GM19099 (cell line): ENCODE measurements around the gene PLCL1.

ENCODE experiments used
- POLR2A ChIP-seq: IDR thresholded peaks from 3 replicates; pipeline ENCODE4 v1.6.1; 2011; ENCODE audit warnings: low read depth; ENCODE audit not compliant: insufficient read length; ENCODE audit errors: extremely low read depth

The PLCL1 gene

DNA sequence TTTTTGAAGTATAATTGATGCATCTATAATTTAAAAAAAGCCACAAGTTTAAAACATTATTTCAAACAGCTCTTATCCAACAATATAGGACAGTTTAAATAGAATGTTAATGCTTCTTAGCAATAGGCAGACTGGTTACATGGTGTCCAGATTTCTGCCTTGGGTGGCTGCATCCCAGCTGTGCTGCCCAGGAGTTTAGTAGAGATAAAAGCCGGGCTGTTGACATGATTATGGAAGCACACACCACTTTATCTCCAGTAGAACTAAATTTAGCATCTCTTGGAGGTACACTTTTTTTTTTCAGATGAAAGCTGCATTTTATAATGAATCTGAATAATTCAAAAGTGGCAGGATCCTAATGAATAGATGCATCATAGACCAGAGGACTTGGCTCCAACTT lies 309.7 kb downstream of the PLCL1 start:
- TF ChIP-seq POLR2A: no peak

DNA sequence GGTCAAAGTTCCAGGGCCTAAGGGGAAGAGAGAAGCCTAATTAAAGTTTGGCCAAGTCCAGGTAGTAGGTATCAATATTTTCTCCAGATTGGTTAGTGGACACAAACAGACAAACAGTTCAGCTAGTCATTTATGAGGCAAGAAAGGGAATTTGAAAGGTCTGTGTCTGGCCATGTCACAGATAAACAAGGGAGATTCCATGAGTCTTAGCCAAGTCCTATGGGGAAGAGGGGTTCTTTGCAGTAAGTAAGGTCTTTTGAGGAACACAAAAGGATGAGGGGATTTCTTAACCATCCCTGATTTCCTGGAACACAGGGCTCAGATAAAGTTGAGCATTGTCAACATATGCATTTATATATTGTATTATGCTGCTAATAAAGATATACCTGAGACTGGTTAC lies 310.8 kb downstream of the PLCL1 start:
- no peak for TF ChIP-seq POLR2A

DNA sequence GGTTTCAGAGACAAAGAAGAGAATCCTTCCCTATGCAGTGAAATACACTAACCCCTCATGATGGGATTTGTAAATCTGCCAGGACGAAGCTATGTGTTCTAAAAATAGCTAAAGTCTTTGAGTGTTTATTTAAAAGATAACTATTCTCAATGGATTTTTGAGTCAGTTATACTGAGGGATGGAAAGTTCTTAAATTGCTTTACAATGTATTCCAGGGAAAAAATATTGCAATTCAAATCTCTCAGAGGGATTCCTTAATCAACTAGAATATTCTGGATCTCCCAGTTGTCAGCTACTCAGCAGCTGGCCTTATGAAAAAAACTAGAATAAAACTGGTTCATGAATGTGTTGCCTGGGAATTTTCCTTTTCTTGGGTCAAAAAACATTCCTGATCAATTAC lies 312.4 kb downstream of the PLCL1 start:
- TF ChIP-seq POLR2A: no peak

DNA sequence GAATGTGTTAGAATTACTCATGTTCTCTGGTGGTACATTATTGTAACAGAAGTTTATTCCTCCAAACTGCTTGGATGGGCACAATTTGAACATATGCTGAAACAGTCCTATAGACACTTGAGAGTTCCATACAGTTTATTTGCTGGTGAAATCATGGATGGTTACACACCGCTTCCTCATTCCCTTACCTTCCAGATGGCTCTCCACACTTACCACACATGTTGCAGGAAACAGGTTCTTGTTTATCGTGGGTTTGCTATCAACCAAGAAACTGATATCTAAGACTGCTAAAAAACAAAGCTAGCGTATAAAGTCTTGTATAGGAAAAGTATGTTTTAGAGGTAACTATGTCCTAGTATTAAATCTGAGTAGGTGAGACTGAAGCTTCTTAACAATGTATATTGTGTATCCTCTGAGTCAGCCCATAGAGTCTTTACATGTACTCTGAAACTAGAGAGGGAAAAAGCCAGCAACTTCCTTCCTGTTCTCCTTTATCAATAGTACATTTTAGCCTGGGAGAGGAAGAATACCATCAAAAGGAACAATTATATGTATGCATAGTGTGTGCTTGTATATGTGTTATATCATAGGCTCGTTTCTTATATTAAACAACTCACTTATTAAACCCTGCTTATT lies 313.1 kb downstream of the PLCL1 start:
- no peak for TF ChIP-seq POLR2A

DNA sequence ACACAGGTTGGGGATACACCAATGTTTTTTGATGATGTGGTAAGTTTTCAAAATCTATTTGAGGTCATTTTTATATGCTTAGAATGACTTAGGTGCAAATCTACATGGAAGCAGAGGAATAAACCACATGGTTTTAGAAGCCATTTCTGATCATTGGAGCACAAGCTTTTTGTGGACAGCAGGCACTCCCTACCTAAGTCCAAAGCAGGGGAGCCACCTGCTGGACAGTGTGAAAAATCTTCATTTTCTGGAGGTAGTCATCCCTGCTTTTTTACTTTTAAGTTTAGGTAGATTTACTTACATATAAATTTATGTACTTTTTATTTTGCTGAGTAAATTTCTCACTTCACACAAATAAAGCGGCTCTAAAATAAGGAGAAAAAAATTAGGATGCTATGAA lies 323.2 kb downstream of the PLCL1 start:
- no peak for TF ChIP-seq POLR2A

DNA sequence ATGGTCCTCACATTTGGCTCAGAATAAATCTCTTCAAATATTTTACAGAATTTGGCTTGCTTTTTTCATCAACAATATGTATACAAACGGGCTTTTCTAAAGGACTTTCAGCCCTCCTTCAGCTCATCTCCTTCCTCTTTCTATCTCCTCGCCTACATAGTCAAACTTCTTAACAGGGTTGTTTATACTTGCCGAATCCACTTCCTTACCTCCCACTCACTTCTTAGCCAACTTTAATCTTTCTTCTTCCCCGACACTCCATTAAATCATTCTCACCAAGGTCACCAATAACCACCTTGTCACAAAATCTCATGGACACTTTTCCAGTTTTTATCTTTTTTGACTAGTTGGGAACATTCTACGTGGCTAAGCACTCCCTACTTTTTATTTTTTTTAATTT lies 325.2 kb downstream of the PLCL1 start:
- no peak for TF ChIP-seq POLR2A

DNA sequence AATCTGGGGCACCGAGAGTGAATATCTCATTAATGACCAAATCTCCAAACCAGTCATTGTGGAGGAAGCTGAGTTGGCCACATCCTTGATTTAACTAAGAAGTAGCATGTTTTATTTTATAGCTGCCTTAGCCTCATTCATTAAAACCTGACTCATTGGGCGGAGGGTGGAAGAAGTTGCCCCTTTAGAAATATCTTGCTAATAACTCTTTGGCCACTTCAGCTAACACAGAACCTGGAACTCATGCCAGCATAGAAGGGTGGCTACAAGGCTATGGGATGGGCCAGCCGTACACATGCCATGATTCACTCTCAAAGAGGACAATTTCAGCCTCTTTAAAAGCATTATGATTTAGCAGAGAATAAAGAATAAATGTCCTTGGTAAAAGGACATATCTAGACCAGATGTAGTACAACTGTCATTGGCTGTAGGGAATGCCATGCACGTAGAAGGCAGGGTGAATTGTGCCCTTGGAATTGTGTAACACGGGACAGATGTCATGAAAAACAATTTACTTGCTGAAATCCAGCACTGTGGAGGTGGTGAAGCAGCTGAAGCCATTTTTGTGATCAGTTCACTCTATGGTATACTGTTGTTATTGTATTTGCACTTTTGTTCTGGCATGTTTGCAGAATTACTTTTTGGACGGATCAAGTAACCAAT lies 330.0 kb downstream of the PLCL1 start:
- no peak for TF ChIP-seq POLR2A

DNA sequence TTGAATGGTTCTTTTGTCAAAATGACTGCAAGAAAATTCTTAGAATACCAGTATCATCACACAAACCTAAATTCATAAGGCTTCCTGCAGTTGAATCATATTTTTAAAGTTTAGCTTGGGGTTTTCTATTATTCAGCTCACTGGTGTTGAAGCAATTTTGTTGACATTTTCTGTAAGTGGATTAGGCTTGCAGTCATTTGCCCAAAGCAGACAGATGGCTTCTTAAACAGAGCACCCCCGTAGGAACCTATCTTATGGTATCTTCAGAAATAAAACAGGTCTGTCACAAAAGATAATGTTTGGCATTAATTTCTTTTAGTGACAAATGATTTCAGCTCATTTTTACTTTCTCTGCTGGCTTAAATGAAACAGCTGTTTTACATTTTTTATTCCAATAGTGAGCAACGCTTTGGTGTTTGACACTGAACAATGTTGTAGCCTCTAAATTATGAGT lies 331.1 kb downstream of the PLCL1 start:
- no peak for TF ChIP-seq POLR2A

DNA sequence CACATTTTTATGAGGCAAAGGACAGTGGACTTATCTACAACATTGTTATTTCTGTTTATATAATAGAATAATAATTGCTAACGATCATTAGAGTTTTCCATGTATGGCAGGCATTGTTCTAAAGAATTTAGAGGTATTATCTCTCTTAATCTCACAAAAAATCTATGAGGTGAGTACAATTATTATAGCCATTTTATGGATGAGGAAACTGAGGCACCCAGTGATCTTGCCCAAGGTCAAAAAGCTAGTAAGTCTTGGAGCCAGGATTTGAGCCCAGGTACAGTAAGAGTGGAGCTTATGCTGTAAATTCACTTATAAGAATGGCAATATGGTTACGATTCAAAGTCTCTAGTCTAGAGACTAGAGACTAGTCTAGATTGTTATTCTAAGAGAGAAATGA lies 331.7 kb downstream of the PLCL1 start:
- no peak for TF ChIP-seq POLR2A

DNA sequence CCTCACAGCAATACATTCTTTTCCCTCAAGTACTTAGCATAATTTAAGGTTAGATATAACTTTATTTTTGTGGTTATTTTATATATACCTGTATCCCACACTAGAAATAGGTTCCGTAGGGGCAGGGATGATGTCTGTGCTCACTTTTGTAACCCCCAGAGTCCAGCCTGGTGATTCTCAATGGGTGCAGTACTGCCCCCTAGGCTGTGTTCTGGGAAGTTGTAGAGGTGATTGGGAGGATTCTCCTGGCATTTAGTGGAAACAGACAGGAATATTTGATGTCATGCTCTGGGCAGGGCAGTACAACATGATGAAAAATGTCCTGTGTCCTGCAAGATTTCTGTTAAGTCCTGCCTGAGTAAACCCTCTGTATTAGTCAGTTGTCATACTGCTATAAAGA lies 333.3 kb downstream of the PLCL1 start:
- TF ChIP-seq POLR2A: no peak

DNA sequence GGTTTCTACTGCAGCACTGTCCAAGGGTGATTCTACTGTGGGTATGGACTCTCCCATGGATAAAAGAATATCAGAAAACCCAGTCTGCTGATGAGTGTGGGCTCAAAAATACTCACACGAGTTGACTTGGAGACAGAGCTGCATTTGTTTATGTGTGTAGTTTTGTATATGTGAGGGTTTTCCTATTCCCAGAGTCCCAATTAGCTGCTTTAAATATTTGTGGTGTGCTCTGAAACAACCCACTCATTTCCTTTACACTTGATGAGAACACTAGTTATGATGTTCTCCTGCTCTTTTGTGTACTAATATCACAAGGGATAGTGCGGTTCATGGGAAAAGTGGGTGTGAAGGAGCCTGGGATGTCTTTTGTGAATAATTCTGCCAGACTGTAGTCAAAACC lies 337.3 kb downstream of the PLCL1 start:
- TF ChIP-seq POLR2A: no peak

DNA sequence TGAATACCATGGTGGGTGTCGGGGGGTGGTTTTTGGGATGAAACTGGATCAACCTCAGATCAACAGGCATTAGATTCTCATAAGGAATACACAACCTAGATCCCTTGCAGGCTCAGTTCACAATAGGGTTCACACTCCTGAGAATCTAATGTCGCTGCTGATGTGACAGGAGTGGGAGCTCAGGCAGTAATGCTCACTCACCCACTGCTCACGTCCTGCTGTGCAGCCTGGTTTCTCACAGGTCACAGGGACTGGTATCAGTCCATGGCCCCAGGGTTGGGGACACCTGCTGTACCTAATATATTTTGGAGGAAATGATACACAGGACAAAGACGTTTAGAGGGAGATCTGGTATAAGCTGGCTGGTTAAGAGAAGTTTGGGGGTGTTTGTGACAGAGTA lies 338.8 kb downstream of the PLCL1 start:
- TF ChIP-seq POLR2A: no peak

DNA sequence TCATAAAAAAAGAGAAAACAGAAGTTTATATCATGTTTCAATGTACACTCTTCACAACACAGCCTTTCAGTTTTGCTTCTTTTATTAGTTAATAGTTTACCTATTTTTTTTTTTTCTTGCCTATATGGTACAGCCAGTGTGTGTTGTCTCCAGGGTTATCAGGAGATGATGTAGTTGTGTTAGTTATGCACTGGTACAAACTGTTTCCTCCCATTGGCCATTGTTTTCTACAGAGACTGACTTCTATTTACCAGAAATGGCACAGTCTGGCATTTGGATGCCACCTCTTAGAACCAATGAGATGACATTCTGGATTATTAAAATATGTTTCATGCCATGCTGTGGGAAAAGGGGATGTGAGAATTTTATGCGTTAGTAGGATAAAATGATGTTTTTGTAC lies 339.4 kb downstream of the PLCL1 start:
- TF ChIP-seq POLR2A: no peak

DNA sequence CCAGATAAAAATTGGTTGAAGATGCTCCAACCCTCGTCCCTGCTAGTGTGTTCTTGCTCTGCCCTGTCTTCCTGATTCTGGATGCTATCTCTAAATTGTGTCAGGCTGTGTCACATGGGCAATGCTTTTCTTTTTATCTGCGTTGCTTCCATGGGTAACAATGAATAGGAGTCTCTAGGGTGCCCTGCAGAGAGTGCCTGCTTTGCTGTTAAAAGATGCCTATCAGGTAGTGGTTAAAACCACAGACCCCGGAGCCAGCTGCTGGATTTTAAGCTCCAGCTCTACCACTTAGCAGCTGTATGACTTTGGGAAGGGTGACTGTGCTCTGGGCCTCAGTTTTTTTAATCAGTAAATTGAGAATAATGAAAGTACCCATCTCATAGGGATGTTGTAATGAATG lies 340.3 kb downstream of the PLCL1 start:
- TF ChIP-seq POLR2A: no peak

DNA sequence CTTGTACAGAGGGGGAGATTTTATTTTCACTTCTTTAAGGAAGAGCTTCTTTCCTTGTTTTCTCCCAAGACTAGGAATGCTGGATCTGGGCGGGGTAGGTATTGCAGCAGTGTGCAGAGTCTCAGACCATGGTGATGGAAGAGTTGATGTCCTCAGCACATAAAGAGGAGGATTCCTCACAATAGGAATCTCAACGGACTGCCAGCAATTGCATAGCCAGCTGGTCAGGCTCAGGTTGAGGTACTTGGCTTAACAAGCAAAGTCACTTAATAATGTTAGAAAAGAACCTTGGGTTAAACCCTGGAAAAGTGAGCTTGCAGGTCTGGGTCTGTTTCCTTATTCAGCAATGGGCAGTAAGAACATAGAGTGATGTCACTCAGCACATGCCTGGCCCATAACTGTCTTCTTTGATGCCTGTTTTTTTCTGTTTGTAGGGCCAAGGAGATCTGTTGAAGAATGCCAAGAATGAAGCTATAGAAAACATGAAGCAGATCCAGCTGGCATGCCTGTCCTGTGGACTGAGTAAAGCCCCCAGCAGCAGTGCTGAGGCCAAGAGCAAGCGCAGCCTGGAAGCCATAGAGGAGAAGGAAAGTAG lies 342.1 kb downstream of the PLCL1 start:
- no peak for TF ChIP-seq POLR2A

DNA sequence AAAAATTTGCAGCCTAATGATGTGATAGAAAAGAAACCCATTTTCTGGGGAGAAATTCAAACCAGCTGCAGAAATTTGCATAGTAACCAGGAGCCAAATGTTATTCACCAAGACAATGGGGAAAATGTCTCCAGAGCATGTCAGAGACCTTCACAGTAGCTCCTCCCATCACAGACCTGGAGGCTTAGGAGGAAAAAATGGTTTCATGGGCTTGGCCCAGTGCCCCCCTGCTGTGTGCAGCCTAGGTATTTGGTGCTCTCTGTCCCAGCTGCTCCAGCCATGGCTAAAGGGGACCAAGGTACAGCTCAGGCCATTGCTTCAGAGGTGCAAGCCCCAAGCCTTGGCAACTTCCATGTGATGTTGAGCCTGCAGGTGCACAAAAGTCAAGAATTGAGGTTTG lies 352.9 kb downstream of the PLCL1 start:
- no peak for TF ChIP-seq POLR2A

DNA sequence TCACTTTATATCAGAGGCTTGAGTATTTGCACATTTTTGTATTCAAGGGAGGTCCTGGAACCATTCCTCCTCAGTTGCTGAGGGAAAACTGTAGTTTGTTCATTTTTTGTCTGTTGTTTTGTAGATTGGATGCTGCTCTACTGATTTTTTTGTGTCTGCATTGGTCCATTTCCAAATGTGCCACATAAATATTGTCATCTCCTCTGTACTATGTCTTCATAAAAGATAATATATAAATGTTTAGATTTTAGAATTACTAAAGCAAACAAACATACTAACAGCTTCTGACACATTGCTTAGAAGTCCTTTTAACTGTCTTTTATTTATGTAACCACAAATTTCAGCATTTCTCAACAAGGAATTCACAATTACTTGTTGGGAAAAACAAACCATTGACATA lies 356.8 kb downstream of the PLCL1 start:
- no peak for TF ChIP-seq POLR2A

DNA sequence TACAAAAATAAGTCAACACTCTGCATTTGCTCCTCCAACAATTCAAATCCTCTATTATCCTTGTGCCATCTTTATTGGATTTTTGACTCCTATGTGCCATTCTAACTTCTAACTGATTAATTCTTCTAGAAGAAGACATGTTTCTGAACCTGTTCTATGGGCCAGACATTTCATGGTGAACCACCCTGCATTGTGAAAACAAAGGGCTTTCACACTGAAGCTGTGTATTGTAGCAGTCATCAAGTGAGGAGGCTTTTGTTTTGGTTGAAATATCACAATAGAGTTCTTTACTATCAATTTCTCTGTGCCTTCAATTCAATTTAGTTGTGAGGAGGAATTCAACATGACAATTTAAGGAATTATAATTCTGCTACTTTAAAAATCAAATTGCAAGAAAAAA lies 357.9 kb downstream of the PLCL1 start:
- no peak for TF ChIP-seq POLR2A
